GM19193 (cell line): ENCODE data around the gene GATAD2A.

Experiments used
- POLR2A ChIP-seq: IDR thresholded peaks from 4 replicates; pipeline ENCODE4 v1.6.1; 2011; ENCODE audit not compliant: insufficient read depth, insufficient read length; ENCODE audit errors: extremely low read depth

The GATAD2A gene

DNA sequence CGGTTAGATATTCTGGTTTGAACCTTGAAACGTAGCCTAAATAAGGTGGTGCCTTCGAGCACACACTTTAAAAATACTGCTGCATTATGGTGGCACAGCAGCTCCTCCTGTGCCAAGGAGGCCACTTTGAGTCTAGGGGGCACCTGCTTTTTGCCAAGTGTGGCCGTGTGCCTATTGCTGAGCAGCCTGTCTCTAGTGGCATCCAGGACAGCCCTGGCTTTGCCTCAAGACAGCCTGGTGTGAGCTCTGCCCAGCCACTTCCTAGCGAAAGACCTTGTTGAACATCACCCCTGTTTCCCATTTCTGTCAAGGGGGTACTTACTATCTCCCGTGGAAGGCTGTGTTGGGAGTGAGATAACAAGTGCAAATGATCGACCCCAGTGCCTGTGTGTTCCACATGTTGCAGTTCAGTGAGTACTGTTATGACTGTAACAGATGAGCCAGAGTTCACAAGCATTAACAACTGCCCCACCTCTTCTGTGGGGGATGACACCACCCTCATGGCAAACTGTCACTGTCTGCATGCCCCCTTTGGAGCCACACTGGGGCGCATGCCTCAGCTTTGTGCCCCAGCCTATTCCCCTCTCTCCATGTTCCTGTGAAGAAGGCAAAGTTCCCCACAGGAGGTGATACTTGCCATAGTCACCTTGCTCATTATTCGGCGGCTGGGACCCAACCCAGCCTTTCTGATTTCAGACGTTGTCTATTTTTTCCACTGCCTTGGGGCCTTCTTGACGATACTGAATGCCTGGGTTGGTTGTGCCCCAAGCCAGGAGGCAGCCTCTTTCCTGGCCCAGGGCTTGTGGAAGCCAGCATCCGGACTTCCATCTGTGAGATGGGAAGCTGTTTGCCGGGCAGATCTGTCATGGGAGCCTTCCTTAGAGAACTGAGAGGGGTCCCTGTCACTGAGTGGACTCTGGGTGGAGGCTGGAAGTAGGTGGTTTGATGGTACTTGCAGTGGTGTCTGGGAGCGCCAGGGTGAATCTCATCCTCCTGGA is 5.4 kb downstream of the GATAD2A start:
- no peak for TF ChIP-seq POLR2A

DNA sequence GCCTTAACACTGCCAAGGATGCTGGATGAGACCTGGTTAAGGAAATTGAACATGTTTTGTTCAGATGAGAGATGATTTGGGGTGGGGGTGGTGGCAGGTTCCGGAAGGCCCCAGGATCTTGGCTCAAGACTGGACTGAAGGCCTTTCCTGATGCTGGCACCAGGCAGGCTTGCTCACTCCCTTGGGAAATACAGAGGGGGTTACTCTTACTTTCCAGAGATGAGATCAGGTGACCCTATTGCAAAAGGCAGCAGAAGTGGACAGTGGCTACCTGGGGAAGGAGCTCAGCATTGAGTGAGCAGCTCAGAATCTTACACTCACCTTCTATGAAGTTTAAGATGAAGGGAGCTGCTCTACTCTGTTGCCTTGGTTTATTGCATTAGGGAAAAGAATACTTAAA is 10.8 kb downstream of the GATAD2A start:
- TF ChIP-seq POLR2A: no peak

- no peak for TF ChIP-seq POLR2A
Measured at GRCh38 chr19:19417046-19417445, 11.6 kb downstream of the GATAD2A start.

- no peak for TF ChIP-seq POLR2A
Measured at GRCh38 chr19:19417628-19418245, 12.3 kb downstream of the GATAD2A start.

GRCh38 chr19:19418555-19419260 is 13.2 kb downstream of the GATAD2A start:
- no peak for TF ChIP-seq POLR2A

DNA sequence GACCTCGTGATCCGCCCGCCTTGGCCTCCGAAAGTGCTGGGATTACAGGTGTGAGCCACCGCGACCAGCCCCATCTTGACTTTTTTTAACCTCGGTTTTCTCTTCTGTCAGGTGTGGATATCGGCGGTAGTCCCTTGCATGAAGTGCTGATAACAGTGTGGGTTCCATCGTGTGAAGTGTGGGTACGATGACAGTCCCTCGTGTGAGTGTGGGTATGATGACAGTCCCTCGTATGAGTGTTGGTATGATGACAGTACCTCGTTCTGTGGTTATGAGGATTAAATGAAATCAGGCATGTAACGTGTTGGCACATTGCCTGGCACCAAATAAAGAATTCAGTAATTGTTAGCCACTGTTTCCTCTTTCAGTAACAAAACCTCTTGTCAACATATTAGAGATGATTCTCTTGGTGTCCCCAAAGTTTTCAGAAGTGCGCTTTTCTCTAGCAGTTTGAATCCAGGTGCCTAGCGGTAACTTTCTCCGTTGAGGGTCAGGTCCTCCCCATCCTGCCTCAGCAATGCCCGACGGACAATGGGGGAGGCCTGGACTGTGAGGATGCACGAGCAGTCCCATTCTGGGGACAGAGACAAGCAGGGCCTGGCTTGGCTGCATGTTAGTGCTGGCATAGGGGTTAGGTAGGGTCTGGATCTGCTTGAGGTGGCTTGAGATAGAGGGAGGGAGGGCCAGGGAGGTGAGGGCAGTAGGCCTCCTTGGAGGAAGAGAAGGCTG is 15.3 kb downstream of the GATAD2A start:
- TF ChIP-seq POLR2A: no peak

DNA sequence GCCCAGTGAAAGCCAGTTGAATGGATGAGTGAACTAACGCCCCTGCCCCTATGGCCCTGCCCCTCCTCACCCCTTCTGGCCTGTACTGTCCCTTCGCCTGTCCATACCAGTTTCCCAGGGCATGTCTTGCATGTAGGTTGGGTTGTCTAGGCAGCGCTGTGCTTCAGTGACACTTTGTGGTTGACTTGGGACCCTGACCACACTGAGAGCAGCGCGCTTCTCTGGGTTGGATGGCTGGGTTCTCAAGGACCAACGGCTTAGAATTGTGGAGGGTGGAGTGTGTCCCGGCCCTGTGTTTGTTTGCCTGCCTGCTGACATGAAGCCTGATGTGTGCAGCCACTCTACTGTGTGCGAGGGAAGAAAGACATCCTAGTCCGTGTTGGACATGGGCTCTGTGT is 15.8 kb downstream of the GATAD2A start:
- no peak for TF ChIP-seq POLR2A

DNA sequence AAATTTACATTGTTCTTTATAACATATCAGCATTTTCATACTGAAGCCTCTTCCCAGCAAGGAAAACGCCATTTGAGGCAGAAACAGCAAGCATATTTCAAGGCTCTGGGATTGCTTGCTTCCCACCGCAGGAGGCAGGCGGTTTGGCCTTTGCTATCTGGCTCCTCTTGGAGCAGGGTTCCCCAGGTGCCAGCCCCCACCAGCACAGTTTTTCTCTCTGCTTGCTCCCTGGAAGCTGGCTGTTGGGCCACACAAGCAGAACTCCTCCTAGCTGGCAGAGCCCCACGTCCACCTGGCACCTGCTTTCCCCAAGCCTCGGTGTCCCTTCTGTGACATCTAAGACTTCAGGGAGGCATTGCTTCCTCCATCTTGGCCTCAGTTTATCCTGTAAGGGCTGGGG is 16.7 kb downstream of the GATAD2A start:
- TF ChIP-seq POLR2A: no peak

GRCh38 chr19:19423322-19423721 is 17.8 kb downstream of the GATAD2A start:
- TF ChIP-seq POLR2A: no peak

GRCh38 chr19:19425170-19425875 is 19.8 kb downstream of the GATAD2A start:
- no peak for TF ChIP-seq POLR2A

GRCh38 chr19:19426216-19426615 is 20.7 kb downstream of the GATAD2A start:
- TF ChIP-seq POLR2A: no peak

DNA sequence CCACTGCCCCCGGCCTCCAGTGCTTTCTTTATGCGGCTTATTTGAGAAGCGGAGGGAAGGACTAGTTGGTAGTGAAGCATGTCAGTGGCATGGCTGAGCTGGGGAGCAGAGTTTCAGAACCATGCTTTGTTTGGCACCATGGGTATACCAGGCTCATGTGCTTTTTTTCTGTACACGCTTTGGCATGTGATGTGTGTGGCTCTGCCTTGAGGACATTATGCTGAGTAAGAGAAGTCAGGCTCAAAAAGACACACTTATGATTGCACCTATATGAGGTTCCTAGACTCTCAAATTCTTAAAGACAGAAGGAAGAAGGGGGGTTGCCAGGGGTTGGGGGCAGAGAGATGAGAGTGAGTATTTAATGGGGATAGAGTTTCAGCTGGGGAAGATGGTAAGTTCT is 21.3 kb downstream of the GATAD2A start:
- no peak for TF ChIP-seq POLR2A

DNA sequence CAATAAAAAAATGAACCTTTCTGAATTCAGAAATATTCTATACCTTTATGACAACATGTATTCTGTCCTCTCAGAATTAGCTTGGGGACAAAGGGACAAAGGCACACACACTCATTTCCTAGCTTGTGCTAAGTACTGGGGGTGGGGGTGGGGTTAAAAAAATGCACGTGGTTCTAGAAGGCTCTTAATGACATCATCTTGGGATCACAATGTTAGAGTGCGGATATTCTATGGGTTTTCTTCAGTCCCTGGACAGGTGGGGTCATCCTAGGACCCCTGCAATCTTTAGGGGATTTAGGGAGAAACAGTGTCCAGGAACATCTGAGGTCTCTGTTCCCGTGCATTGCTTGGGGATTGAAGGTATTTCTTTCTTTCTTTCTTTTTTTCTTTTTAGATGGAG is 21.8 kb downstream of the GATAD2A start:
- TF ChIP-seq POLR2A: no peak

- no peak for TF ChIP-seq POLR2A
Measured at GRCh38 chr19:19427944-19428343, 22.5 kb downstream of the GATAD2A start.

DNA sequence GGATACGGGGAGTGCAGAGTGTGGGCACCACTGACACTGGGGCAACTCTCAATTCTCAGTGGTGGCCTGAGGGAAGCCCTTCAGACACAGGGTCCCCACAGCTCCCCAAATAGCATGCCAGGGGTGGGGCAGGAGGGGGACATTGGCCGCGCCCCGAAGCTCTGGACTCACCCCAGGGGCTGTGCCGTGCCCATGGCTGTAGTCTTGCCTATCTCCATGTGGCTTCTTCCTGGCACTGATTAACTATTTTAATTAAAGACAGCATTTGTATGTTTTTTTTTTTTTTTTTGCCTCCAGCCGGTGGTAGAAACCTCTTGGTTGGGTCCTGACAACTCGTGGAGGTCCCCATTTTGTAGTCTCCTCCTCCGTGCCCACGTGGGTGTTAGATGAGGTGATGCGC is 23.3 kb downstream of the GATAD2A start:
- no peak for TF ChIP-seq POLR2A

DNA sequence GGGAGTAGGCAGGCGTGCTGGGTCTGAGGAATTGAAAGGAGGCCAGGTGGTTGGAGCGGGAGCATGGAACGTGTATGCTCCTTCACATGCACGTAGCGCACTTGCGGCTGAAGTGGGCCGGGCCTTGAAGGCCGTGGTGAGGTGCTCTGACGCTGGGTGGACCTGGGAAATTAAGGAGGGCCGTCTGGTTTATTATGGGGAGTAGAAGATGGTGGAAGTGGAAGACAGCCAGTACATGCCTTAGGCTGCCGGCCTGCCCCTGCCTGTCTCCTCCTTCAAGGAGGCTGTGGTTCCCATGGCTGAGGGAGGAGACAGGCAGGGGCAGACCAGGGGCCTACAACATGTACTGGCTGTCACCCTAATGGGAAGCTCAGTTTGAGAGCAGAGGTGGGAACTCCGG is 23.9 kb downstream of the GATAD2A start:
- no peak for TF ChIP-seq POLR2A
